MV-4-11 (cell line): ENCODE data around the gene SLC49A3.
"Not testable (repeated sequence)": the region's sequence is repeated elsewhere in the genome, so short reads cannot be mapped to it uniquely, and the experiment has no call there.

Experiments
- DNase-seq: peaks from one replicate; lab custom pipeline; 2025; lab: John Stamatoyannopoulos, UW

Gene SLC49A3

DNA sequence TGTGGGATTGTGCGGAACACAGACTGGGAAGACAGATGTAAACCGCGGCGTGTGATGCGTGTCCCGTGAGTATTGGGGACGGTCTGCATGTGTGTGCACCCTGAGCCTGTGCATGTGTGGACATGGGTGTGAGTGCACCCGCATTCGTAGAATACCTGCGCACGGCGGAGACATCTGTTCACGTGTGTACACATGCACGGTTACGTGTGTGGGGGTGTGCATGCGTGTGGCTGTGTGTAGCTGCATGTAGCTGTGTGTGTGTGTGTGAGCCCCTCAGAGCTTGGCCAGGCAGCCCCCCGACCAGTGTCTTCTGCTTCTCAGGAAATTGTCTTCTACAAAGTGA lies 34.5 kb downstream of the SLC49A3 start:
- DNase-seq, result no peak

DNA sequence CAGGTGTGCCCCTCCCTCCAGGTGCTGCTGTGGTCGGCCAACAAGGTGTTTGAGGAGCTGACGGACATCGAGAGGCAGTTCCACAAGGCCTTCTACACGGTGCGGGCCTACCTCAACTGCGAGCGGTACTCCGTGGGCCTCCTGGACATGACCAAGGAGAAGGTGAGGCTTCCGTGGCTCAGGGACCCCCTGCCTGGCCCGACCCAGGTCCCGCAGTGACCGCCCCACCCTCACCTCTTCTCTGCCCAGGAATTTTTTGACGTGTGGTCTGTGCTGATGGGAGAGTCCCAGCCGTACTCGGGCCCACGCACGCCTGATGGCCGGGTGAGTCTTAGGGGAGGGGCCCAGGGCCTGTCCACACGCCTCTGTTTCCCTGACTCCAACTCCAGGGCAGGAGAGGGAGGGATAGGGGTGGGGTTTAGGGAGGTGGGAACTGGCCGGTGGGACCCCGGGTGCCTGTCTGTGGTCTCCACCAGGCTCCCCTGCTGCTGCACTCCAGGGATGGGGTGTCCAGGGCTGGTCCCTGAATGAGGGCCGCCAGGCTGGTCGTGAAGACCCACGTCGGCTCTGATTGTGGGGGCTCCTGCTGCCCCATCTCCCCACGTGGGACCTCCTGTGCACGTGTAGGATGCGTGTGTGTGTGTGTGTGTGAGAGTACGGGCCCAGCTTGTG lies 35.0 kb downstream of the SLC49A3 start:
- no peak for DNase-seq

DNA sequence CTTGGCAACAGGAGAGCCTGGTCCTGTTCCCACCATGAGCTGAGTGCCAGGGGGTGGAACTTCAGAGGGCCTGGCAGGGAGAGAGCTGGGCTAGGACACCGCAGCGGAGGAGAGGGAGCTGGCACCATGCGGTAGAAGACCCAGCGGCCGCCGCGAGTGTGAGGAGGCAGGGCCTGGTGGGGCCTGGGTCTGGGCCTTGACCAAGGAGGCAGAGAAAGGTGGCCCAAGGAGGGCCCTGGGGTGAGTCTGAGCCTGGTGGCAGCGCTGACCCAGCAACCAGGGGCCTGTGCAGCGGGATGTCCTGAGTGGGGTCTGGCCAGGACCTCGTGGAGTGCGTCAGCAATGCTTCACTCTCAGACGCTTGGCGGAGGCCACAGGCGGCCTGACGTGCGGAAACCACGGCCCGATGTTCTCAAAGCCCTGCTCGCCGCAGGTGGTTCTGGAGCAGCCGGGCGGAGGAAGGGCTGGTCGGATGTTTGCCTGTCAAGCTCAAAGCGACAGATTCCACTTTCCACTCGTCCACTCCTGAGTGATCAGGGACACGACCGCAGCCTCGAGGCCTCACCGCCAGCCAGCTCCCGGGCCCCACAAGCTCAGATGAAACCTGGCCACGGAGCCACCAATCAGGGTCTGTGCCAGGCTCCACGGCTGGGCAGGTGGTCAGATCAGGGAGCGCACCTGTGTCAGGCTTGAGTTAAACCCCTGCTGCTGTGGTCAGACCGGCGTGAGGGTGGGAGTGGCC lies 35.7 kb downstream of the SLC49A3 start:
- DNase-seq, result no peak

DNA sequence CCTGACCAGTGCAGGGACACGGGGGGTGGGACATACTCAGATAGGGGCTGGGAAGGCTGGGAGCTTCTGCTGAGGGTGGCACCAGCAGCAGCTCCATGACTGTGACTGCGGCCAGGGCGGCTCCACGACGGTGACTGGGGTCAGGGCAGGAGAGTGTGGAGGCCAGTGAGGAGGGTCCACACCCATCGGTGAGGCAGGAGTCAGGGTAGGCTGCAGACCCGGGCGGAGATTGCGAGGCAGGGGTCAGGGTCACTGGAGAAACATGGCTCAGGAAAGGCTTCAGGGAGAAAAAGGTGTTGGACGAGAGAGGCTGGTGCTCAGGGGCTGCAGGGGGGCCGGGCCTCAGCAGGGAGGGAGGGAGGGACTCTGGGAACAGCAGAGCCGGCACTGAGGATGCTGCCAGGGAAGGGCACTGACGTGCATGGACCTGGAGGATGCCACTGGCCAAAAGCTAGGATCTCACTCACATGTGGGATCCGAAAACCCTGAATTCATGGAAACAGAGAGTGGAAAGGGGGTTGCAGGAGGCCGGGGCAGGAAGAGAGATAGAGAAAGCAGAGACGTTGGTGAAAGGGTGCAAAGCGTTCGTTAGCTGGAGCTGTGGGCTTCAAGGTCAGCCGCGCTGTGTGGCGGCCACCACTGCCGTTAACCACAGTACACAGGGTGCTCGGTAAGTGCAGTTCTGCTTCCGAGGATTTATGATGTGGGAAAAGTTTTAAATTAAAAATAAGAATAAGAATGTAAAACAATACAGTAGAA lies 36.9 kb downstream of the SLC49A3 start:
- DNase-seq, result no peak

DNA sequence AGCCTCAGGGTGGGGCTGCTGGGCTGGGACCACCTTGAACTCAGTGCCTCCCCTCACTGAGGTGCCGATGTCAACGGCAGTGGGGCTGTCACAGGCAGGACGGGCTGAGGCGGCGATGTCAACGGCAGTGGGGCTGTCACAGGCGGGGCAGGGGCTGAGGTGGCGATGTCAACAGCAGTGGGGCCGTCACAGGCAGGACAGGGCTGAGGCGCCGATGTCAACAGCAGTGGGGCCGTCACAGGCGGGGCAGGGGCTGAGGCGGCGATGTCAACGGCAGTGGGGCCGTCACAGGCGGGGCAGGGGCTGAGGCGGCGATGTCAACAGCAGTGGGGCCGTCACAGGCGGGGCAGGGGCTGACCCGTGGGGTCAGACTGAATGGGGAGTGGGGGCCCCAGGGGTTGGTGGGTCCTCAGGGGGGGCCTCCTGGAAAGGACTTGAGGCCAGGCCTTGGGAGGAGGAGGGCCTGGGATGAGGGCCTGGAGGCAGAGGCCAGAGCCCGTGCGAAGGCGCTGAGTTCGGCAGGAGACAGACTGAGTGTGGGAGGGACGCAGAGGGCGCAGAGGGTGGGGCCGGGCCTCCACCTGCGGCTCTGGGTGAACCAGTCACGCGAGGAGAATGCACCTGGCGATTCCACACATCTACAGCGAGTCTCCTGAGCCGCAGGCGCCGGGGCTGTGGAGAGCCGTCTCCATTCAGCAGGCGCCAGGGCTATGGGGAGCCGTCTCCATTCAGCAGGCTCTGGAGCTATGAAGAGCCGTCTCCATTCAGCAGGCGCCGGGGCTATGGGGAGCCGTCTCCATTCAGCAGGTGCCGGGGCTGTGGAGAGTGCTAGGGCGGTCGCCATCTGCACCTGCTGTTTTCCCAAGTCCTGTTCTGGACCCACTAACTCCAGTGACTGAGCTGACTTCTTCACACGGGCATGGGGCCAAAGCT lies 37.7 kb downstream of the SLC49A3 start:
- no peak for DNase-seq

DNA sequence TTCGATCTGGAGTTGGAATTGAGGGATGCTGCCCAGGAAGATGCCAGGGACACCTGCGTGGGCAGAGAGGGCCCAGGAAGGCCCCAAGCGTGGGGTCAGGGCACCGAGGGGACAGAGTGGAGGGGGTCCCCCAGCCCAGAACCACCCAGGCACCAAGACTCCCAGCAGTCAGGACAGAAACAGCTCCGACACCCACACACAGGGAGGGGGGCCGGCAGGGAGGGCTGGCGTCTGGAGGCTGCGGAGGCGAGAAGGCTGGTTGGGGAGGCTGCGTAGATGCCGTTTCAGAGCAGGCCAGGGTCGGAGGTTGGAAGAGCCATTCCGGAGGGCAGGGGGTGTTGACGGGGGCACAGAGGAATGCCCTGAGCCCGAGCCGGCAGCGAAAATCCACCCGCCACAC lies 38.5 kb downstream of the SLC49A3 start:
- no peak for DNase-seq

DNA sequence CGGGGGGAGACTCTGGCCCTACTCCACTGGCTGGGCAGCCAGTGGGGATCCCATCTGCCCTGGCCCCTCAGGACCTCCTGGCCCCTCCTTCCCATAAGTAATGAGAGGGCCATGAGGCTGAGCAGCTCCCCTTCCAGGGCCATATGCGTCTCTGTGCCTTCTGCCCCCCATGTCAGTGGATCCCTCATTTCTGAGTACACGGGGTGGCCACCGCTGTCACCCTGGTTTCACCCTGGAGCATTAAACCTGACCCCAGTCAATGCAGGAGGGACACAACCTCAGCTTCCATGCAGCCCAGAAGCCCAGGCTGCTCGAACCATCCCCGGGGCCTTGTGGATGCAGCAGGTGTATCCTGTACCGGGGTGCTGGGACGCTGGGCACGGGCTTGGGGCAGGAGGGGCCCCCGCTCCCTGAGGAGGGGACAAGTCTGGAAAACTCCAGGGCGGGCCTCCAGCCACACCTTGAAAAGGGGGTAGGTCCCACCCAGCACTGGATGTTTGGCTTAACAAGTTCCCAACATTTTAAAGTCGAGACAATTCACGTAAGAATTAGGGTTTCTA lies 39.1 kb downstream of the SLC49A3 start:
- no peak for DNase-seq

DNA sequence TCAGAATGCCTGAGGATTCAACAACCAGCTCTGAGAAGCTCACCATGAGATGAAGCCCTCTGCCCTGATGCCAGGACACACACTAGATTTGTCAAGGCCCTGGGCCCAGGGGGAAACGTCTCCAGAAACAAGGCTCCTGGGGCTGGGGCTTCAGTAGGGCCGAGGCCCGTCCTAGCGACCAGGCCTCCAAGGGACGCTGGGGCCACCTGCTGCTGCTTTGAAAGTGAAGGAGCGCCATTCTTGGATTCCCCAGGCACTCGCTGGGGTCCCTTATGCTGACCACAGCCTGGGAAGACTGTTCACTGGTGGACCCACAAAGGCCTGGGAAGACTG lies 39.7 kb downstream of the SLC49A3 start:
- DNase-seq, result no peak

DNA sequence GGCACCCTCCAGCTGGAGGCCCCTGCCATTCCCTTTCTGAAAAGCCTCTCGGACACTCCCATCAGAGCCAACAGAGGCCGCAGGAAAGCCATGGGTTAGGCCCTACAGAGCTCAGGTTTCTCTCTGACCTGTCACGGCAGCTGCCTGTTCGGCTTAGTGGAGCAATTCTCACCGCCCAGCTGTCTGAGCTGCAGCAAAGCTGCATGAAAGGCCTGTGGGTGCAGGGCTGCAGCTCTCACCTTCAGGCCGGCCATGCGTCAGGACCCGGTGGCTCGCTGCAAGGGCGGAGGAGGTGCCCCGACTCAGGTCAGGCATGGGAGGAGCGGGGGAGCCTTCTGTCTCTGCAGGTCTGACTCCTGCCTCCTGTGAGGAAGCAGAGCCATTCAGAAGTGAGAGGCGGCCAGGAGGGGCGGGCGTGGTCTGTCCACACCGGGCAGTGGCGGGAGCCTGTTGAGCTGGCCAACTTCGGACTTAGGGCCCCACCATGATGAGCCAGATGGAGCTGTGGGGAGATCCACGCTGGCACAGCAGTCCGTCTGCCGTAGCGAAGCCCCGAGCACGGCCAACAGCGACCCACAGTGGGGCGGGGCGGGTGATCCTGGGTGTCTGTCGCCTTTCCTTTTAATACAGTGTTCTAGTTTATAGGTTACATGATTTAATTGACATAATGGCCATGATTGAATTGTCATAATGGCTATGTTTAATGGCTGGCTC lies 40.2 kb downstream of the SLC49A3 start:
- DNase-seq, result no peak

DNA sequence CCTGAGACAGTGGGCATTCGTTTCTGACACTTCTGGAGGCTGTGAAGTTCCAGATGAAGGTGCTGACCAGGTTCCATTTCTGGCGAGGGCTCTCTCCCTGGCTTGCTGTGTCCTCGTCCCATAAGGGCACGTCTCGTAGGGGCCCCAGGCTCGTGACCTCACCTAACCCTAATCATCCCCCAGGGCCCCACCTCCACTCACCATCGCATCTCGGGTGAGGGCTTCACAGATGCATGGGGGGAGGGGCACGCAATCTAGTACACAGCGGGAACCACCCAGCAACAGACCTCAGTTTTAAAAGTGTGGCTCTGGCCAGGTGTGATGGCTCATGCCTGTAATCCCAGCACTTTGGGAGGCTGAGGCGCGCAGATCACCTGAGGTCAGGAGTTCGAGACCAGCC lies 41.5 kb downstream of the SLC49A3 start:
- no peak for DNase-seq

DNA sequence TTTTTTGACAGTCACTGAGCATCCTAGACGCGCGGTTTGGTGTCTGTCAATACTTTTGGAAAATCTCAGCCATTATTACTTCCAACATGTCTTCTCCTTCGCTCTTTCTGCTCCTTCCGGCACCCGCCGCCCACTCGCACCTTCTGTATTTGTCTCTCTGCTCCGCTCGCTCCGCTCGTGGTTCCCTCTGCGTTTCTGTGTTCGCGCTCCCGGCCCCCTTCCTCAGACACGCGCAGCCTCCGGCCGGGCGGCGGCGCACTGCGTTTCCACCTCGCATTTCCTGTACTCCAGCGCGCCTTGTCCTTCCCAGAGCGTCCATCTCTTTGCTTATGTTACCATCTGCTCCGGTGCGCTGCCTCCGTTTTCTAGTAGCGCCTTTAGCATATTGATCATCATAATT lies 42.5 kb downstream of the SLC49A3 start:
- DNase-seq, result no peak

DNA sequence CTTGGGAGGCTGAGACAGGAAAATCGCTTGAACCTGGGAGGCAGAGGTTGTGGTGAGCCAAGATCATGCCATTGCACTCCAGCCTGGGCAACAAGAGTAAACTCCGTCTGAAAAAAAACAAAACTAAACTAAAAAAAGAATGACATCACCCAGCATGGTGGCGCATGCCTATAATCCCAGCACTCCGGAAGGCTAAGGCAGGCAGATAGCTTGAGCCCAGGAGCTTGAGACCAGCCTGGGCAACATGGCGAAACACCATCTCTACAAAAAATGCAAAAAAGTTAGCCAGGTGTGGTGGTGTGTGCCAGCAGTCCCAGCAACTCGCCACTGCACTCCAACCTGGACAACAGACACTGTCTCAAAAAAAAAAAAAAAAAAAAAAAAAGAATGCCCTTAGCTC lies 46.6 kb downstream of the SLC49A3 start:
- DNase-seq, result not testable (repeated sequence)

DNA sequence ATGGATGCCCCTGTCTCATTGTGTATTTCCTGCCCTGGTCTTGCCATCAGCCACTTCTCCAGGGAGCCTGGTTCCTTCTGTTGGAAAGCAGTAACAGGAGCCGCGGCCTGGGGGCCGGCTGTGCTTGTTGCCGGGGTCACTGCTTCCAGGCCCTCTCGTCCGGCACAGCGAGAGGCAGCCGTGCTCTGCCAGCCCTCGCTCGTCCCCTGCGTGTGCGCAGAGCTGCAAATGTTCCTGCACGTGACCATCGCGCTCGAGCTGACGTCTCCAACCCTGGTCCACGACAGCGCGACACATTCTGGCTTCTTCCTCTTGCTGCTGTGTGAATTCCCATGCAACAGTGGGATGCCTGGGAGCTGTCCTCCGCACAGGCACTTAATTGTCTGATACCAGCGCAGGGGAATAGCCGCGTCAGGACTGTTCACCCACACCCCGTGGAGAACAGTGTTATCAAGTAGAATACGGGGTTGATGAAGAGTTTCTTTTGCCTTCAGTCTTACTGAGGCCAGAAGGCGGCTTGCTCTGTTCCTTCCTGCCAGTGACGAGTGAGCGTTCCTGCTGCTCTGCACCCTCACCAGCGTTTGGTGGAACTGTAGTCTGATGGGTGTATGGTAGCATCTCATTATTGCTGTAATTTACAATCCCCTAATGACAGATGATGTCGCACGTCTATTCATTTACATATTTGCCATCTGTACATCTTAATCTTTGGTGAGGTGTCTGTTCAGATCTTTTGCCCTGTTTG lies 51.2 kb downstream of the SLC49A3 start:
- no peak for DNase-seq

DNA sequence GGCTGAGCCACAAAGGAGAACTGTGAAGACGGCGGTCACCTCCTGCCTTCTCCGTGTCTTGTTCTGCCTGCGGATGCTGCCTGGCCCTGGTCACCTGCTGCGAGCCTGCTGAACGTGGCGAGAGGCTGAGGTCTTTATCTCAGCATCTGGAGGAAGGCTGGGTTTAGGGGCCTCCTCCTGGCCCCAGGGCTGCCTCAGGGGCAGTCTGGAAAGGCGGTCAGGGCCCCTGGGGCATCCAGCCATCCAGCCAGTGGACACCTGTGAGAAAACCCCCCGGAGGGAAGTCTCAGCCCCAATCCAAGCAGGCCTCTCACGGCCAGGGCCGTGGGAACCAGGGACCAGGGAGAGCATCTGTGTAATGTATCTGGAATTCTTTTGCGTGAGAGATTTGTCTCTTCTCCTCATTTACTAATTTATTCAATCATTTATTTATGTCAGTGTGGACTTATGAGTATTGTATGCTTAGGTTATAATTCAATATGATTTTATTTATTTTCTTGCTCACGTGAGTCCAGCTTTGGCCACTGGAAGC lies 52.3 kb downstream of the SLC49A3 start:
- no peak for DNase-seq

DNA sequence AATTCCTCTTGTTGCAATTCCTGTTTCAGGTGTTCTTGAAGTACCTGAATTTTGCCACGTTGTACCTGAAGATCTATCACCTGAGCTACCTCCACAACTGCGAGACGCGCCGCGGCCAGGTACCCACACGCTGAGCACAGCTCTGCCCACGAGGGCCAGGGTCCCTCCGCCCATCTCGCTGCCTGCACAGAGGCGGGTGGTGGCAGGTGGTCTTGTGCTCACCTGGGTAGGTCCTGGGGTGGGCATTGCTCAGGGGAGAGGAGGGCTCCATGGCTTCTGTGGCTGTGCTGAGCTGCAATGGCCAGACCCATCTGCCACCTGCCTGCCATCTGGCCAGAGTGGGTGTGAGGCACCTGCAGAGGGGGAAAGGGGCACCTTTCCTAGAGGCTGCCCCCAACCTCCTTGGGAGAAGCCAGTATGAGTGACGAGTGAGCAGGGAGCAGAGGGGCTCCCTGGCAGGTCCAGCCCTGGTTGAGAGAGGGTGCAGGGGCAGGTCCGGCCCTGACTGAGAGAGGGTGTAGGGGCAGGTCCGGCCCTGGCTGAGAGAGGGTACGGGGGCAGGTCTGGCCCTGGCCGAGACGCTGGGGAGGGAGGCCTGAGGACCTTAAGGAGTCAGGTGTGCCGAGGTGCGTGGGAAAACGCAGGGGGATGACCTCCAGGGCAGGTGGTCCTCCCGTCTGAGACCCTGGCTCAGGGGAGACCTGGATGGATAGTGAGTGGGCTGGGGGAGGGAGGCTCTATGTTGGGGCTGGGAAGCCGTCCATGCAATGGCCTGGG lies 52.9 kb downstream of the SLC49A3 start:
- DNase-seq, result no peak

DNA sequence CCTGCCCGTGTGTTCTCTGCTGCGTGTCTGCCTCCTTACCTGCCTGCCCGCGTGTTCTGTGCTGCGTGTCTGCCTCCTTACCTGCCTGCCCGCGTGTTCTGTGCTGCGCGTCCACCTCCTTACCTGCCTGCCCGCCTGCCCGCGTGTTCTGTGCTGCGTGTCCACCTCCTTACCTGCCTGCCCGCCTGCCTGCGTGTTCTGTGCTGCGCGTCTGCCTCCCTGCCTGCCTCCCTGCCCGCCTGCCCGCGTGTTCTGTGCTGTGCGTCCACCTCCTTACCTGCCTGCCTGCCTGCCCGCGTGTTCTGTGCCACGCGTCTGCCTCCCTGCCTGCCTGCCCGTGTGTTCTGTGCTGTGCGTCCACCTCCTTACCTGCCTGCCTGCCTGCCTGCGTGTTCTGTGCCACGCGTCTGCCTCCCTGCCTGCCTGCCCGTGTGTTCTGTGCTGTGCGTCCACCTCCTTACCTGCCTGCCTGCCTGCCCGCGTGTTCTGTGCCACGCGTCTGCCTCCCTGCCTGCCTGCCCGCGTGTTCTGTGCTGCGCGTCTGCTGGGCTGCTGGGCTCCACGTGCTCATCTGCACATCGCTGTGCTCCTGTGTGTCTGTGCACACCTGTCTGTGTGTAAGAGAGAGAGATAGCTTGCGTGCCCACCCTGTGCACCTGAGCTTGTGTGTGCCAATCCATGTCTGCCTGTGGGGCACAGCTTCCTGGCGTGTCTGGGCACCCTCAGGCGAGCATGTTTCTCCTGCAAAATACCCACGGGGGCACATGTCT lies 53.7 kb downstream of the SLC49A3 start:
- not testable (repeated sequence) for DNase-seq

DNA sequence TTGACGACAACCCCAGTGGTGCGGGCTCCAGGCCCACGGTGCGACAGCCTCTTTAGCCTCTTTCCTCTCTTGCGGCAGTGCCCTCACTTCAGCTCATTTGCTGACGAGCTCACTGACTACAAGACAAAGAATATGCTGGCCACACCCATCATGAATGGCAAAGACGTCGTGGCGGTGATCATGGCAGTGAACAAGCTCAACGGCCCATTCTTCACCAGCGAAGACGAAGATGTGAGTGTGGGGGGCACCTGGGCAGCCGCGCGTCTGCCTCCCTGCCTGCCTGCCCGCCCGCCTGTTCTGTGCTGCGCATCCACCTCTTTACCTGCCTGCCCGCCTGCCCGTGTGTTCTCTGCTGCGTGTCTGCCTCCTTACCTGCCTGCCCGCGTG lies 54.4 kb downstream of the SLC49A3 start:
- DNase-seq, result no peak

DNA sequence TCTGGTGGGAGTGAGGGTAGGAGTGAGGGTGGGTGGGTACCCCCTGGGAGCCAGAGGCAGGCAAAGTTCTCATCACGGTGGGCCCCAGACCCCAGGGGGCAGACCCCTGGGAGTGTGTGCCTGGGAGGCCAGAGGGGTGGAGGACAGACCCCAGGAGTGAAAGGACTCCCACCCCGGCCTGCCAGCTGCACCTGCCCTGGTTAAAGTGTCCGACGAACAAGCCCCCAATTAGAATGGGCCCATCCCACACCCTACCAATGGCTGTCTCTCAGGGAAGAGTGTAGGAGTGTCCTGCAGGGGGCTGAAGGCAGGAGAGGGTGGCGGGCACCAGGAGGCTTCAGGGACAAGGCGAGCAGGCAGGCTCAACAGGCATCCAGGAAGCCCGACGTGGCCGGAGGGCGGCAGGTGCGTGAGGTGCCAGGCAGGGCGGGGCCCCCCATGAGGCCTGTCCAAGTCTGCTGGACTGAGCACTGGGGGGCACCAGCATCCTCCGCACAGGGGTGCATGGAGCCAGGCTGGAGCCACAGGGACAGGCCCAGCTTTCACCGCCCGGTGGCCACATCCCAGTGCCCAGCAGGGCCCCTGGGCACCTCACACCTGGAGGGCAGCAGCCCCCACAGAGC lies 54.9 kb downstream of the SLC49A3 start:
- DNase-seq, result no peak
